Activated B cell treated with CpG ODN at 0.5 μM for 24 hours (primary cell): ENCODE data around the gene TECPR2. TPM values are rescaled to one million over a fixed set of nuclear protein-coding genes. Genes with fewer than 3 reads are reported as not detected.

Source experiments
- ATAC-seq: fragments of 200-7000 bp; cut with Tn5 transposase; one replicate; pipeline ENCODE4 v1.10.0; 2021; ENCODE audit warnings: low read depth, mild to moderate bottlenecking, moderate library complexity
- CTCF ChIA-PET: fragments of 350-600 bp; sonication (Branson Sonifier 250); formaldehyde crosslinking; loops from one replicate; lab custom pipeline; 2021; ENCODE audit warnings: antibody characterized with exemption; lab: Charles Lee
- POLR2A ChIA-PET: fragments of 350-600 bp; sonication (Branson Sonifier 250); formaldehyde crosslinking; loops from one replicate; lab custom pipeline; 2021; ENCODE audit warnings: antibody characterized with exemption; lab: Charles Lee
- DNase-seq: peaks from one replicate; pipeline ENCODE4 v3.0.0; 2022
- H3K27ac Mint-ChIP-seq: one replicate; pipeline ENCODE4 v1.8.0; 2020; ENCODE audit warnings: mixed read lengths
- H3K27me3 Mint-ChIP-seq: one replicate; pipeline ENCODE4 v1.8.0; 2021; ENCODE audit warnings: mixed read lengths
- H3K36me3 Mint-ChIP-seq: one replicate; pipeline ENCODE4 v1.8.0; 2021; ENCODE audit warnings: low read depth, mixed read lengths
- H3K4me1 Mint-ChIP-seq: one replicate; pipeline ENCODE4 v1.8.0; 2021; ENCODE audit warnings: mixed read lengths
- H3K4me3 Mint-ChIP-seq: one replicate; pipeline ENCODE4 v1.8.0; 2020; ENCODE audit warnings: mild to moderate bottlenecking, mixed read lengths
- H3K9me3 Mint-ChIP-seq: one replicate; pipeline ENCODE4 v1.8.0; 2020; ENCODE audit warnings: mixed read lengths
- intact Hi-C: fragments of 100-400 bp; cut with micrococcal nuclease; formaldehyde crosslinking; loops from one replicate; pipeline ENCODE4 v1.15.1; 2024
- total RNA-seq: library from RNA; stranded (reverse); gene quantifications from 2 replicates; pipeline ENCODE4 v1.2.3, GENCODE V29; 2022
- TF ChIP-seq, protein P1 (sequence below): fragments of 200-600 bp; IDR thresholded peaks from one replicate; pipeline ENCODE4 v1.8.0; 2022; ENCODE audit warnings: antibody characterized with exemption, mild to moderate bottlenecking

The TECPR2 gene
- total RNA-seq, 1 donor from 2014 or later, result 9.9 TPM

- intact Hi-C loops, result loop anchor here (10.0 kb wide), 2 partner anchors 279 to 429 kb away; partner anchors contain the start of gene HSP90AA1
- ATAC-seq (no peak), DNase-seq (no peak)
- Mint-ChIP-seq H3K36me3 (no peaks in the 10 kb centered on the region), H3K4me1 (peaks cover 12% of the 10 kb centered on the region), H3K27me3 (peaks cover 3% of the 10 kb centered on the region), H3K4me3 (no peak overlapping the region), H3K9me3 (no peaks in the 10 kb centered on the region), H3K27ac (no peak overlapping the region)
- POLR2A ChIA-PET, result interaction anchor here (0.9 kb wide), 1 partner anchor 93 kb away, joined by 3 read pairs; no protein-coding TSS in a partner anchor
- TF ChIP-seq, protein P1, sequence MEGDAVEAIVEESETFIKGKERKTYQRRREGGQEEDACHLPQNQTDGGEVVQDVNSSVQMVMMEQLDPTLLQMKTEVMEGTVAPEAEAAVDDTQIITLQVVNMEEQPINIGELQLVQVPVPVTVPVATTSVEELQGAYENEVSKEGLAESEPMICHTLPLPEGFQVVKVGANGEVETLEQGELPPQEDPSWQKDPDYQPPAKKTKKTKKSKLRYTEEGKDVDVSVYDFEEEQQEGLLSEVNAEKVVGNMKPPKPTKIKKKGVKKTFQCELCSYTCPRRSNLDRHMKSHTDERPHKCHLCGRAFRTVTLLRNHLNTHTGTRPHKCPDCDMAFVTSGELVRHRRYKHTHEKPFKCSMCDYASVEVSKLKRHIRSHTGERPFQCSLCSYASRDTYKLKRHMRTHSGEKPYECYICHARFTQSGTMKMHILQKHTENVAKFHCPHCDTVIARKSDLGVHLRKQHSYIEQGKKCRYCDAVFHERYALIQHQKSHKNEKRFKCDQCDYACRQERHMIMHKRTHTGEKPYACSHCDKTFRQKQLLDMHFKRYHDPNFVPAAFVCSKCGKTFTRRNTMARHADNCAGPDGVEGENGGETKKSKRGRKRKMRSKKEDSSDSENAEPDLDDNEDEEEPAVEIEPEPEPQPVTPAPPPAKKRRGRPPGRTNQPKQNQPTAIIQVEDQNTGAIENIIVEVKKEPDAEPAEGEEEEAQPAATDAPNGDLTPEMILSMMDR, result no peak
- CTCF ChIA-PET, result interaction anchor here (2.4 kb wide), 1 partner anchor 76 kb away, joined by 24 read pairs; no protein-coding TSS in a partner anchor
Observed at GRCh38 chr14:102513899-102514772, 151.4 kb downstream of the TECPR2 start.

DNA sequence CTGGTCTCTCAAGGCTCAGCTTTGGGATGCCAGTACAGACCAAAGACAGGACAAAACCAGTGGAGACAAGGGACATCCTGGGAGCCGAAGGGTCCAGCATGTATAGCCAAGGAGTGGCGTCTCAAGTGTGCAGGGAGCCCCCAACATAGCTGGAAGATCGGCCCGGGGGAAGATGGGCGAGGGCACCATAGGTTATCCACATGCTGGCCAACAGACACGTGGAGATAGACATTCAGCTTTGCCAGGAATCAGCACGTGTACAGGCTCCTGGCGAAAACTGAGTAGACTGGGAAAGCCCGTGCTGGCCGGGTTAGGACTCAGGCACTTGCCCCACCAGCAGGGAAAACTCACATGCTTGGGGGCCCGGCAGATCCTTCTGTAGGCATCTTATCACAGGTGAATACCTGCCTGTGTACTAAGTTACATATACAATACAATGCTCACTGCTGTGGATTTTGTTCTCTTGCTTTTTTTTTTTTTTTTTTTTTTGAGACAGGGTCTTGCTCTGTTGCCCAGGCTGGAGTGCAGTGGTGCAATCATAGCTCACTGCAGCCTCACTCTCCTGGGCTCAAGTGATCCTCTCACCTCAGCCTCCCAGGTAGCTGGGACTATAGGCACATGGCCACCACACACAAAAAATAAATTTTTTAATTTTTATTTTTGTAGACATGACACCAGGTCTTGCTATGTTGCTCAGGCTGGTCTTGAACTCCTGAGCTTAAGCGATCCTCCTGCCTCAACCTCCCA lies 152.4 kb downstream of the TECPR2 start:
- Mint-ChIP-seq H3K4me1 (peaks cover 12% of the 10 kb centered on the region), H3K36me3 (no peaks in the 10 kb centered on the region), H3K9me3 (no peaks in the 10 kb centered on the region), H3K4me3 (no peak overlapping the region), H3K27ac (no peak overlapping the region), H3K27me3 (peaks cover 3% of the 10 kb centered on the region)
- intact Hi-C loops, result loop anchor here (10.0 kb wide), 2 partner anchors 280 to 430 kb away; partner anchors contain the start of gene HSP90AA1
- TF ChIP-seq, protein P1, result no peak
- no peak for DNase-seq
- no peak for ATAC-seq
- POLR2A ChIA-PET, result interaction anchor here (0.6 to 0.9 kb wide), 3 partner anchors 14 to 393 kb away, joined by 3 to 8 read pairs (median 6); no protein-coding TSS in a partner anchor
- CTCF ChIA-PET, result interaction anchor here (1.1 to 2.4 kb wide), 2 partner anchors 10 to 77 kb away, joined by 3 to 24 read pairs; no protein-coding TSS in a partner anchor

- H3K27me3 Mint-ChIP-seq, result peaks cover 3% of the 10 kb centered on the region
- peaks cover 3% of the 10 kb centered on the region for H3K4me1 Mint-ChIP-seq
- ATAC-seq (peak; percentile 88), DNase-seq (peak; percentile 79)
- POLR2A ChIA-PET, result interaction anchor here (1.0 kb wide), 1 partner anchor 199 kb away, joined by 3 read pairs; no protein-coding TSS in a partner anchor
- TF ChIP-seq, protein P1, result peak; percentile 48
- no peaks in the 10 kb centered on the region for H3K9me3 Mint-ChIP-seq
- H3K4me3 Mint-ChIP-seq, result peak overlapping the region; percentile 76
- no peak overlapping the region for H3K27ac Mint-ChIP-seq
- intact Hi-C loops, result loop anchor here (1.0 to 10.0 kb wide), 6 partner anchors 78 to 809 kb away; partner anchors contain the start of gene HSP90AA1
- H3K36me3 Mint-ChIP-seq, result no peaks in the 10 kb centered on the region
- CTCF ChIA-PET, result interaction anchor here (0.7 to 2.8 kb wide), 7 partner anchors 8 to 467 kb away, joined by 3 to 24 read pairs (median 4); no protein-coding TSS in a partner anchor
Observed at GRCh38 chr14:102516531-102517391, 154.0 kb downstream of the TECPR2 start.

DNA sequence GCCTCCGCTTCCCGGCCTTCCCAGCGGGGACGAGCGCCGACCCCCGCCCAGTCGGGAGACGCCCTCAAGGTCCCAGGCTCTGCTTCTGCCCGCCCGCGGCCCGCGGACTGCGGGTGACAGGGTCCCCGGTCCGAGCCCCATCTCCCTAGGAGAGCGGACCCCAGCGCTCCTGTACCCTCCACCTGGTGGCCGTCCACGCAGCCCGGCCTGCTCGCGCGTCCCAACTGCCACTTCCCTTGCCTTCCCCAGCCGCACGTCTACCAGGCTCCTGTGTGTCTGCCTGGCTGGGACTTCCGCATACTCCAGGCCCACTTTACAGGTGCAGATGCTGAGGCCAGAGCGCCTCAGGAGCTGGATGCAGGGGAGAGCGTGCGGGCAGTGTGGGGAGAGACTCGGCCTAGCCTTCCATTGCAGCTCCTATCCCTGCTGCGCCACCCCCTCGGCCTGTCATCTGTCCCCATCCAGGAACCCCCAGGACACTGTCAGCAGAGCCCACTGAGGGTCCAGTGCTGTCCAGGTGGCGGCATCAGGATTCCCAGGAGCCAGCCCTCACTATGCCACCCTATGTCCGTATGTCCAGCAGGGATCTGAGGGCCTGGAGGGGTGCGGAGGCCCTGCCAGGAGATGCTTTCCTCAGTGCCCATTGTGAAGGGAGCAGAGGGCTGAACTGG lies 154.8 kb downstream of the TECPR2 start:
- ATAC-seq (peak; percentile 12), DNase-seq (no peak)
- Mint-ChIP-seq H3K4me3 (peak overlapping the region; percentile 81), H3K36me3 (no peaks in the 10 kb centered on the region), H3K4me1 (peaks cover 3% of the 10 kb centered on the region), H3K27me3 (peaks cover 3% of the 10 kb centered on the region), H3K9me3 (no peaks in the 10 kb centered on the region), H3K27ac (no peak overlapping the region)
- intact Hi-C loops, result loop anchor here (2.0 to 10.0 kb wide), 4 partner anchors 201 to 557 kb away; partner anchors contain the start of gene HSP90AA1
- CTCF ChIA-PET, result interaction anchor here (0.9 to 2.8 kb wide), 3 partner anchors 74 to 138 kb away, joined by 3 to 16 read pairs (median 4); no protein-coding TSS in a partner anchor
- TF ChIP-seq, protein P1, result no peak
- POLR2A ChIA-PET, result no interaction called here
